Endothelial cell of umbilical vein (primary cell): ENCODE results near the gene VDAC2.

Source experiments
- CTCF ChIP-seq, 2 donors: IDR thresholded peaks; 1 replicate in 1 of 2; 2 replicates in 1 of 2; pipeline ENCODE4 v1.5.1; 2011; ENCODE audit warnings: low read length in 2 of 2, mild to moderate bottlenecking in 2 of 2, moderate library complexity in 2 of 2, control low read depth in 1 of 2, inconsistent platforms in 1 of 2, low read depth in 1 of 2; ENCODE audit not compliant: insufficient read depth in 1 of 2; ENCODE audit errors: extremely low read depth in 1 of 2
- EZH2 ChIP-seq: IDR thresholded peaks from 2 replicates; pipeline ENCODE4 v1.6.1; 2012; ENCODE audit warnings: borderline replicate concordance, low read depth, mild to moderate bottlenecking, moderate library complexity, low read length, inconsistent platforms; ENCODE audit not compliant: severe bottlenecking
- POLR2A ChIP-seq: IDR thresholded peaks from 2 replicates; pipeline ENCODE4 v1.6.1; 2012; ENCODE audit warnings: low read depth, mild to moderate bottlenecking, control low read depth, low read length
- POLR2AphosphoS5 ChIP-seq: IDR thresholded peaks from 2 replicates; pipeline ENCODE4 v1.6.1; 2012; ENCODE audit warnings: low read depth, mild to moderate bottlenecking, control low read depth, low read length, moderate library complexity; ENCODE audit not compliant: insufficient read depth

GRCh38 chr10:75226656-75227055, 16.1 kb downstream of the VDAC2 start:
- no peak for TF ChIP-seq CTCF (IDR thresholded peaks at IDR 0.05; ENCODE audit: extremely low read depth in 1 of 2, insufficient read depth in 1 of 2, low read depth in 1 of 2, low read length in 2 of 2)
- no peak for TF ChIP-seq POLR2AphosphoS5
- no peak for TF ChIP-seq EZH2
- TF ChIP-seq POLR2A = no peak
